Measurements from ENCODE around the gene BCORL1.

The BCORL1 gene

DNA sequence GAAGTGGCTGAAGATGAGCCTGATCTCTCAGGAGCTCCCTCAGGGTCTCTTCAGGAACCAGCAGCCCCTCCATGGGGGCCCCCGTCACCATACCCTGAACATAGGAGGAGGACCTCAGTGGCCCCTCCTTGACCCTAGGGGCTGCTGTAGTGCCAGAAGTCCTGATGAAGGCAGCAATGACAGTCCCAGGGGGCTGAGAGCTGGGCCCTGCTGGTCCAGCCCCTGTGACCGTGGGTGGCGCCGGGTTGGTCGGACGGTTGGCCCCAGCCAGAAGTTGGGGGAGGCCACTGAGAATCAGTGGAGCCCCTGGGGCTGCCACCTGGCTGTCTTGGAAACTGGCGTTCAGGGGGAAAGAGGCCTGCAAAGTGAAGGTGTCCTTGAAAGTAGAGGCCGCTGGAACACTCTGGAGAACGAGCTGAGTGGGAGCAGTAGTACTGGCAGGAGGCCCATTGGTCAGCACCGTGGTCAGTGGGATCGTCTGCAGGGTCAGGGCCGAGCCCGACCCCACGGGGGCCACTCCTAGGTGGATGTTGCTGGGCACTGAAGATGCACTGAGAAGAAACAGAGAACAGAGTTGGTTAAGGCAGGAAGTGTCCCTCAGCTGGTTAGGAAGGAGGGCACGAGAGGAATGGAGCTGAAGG is 84.7 kb downstream of the BCORL1 start:
- DNase-seq (ENCODE audit: low read depth), result no peak

DNA sequence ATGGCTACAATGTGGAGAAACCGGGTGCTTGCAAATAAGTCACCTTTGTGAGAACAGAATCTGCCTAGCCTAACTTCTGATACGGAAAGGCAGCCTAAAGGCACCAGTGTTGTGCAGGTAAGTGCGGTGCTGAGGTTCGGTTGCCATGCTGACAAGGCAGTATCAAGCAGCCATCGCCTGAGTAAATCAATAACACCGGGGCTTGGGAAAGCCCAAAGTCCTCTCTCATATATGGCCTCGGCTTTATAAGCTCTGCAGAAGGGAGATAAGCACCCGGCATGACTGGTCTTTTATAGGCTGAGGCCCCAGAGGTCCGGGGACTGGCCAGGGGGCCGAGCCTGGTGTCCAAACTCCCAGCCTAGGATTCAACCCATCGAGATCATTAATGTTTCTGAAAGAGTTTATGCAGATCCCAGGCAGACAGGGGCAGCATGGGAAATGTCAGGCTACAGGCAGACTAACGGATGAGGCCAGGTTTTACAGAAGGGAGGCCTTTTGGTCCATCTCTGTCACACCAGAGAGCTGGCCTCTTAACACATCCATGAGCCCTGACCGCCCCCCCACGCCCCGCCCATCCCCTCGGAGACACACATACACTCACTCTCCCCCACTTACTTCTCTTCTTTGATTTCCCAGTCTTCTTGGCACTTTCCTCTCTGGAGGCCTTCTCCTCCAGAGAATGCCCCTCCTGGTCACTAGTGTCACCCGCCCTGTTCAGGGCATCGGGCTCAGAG is 89.3 kb downstream of the BCORL1 start:
- DNase-seq (ENCODE audit: low read depth), result no peak

DNA sequence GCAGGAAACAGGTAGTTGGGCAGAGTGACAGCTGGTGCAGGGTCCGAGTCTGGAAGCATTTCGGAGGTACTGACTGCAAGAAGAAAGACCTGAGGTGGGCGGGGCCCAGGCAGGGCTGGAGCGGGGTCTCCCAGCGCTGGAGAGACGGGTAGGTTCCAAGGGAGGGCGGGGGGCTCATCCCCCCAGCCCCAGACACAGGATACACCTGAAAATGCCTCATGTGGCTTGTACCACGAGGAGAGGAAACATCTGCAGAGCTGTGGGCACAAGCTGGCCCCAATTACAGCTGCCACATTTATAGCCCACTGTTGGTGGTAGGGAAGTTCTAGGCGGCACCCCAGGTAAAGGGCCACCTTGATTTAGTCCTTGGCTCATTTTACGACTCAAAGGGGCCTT is 89.9 kb downstream of the BCORL1 start:
- no peak for DNase-seq (ENCODE audit: low read depth)

DNA sequence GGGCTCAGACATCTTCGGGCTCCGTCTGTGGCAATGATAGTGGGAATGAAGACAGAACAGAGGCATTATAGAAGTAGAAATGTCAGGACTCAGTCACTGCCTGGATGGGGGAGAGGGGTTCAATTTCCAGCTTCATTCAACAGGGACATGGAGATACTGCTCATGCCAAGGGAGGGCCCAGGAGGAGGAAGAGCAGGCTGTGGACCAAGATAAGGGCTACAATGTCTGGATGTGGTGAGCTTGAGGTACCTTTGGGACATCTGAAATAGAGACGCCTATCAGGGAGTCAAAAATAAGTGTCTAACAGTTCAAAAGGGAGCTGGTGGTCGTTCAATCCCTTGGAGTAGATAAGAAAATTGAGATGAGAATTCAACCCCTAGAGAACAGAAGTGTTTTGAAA is 93.3 kb downstream of the BCORL1 start:
- DNase-seq (ENCODE audit: low read depth), result no peak

DNA sequence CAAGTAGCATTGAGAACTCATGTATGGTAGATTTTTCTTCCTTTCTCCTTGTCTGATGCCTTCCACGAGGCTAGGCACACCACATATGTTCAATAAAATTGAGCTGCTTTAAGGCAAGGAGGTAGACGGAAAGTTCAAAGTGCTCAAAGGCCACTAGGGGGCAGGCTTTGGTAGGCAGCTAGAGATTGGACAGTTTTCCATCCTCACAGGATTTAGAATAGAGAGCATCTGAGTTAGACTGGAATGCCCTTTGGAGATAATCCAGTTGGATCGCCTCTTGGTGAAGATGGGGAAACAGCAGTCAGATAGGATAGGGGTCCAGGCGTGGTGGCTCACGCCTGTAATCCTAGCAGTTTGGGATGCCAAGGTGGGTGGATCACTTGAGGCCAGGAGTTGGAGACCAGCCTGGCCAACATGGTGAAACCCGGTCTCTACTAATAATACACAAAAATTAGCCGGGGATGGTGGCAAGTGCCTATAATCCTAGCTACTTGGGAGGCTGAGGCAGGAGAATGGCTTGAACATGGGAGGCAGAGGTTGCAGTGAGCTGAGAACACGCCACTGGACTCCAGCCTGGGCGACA is 97.5 kb downstream of the BCORL1 start:
- peak; percentile 58 for DNase-seq (ENCODE audit: low read depth)

DNA sequence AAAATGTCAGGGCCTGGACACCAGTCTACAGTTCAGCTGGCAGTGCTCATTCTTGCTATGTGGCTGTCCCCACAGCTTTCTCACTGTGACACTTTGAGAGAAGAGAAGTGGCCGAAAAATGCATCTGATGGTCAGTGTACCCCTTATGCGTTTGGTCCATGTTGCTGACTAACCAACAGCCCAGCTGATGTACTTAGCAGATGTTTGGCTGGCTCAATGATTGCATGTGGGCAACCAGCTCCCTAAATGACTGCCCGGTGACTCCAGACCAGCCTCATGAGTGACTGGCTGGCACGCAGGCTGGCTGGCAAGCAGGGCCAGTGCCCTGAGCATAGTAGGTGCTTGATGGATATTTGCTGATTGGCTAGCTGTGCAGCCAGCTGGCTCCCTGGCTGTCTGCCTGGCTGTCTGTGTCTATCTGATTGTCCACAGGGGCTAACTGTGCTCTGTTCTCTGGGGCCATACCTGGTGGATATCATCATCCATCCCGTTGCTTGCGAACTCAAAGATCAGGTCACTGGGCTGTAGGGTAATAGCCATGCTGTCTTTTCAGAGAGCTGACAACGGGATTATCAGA is 98.4 kb downstream of the BCORL1 start:
- no peak for DNase-seq (ENCODE audit: low read depth)

DNA sequence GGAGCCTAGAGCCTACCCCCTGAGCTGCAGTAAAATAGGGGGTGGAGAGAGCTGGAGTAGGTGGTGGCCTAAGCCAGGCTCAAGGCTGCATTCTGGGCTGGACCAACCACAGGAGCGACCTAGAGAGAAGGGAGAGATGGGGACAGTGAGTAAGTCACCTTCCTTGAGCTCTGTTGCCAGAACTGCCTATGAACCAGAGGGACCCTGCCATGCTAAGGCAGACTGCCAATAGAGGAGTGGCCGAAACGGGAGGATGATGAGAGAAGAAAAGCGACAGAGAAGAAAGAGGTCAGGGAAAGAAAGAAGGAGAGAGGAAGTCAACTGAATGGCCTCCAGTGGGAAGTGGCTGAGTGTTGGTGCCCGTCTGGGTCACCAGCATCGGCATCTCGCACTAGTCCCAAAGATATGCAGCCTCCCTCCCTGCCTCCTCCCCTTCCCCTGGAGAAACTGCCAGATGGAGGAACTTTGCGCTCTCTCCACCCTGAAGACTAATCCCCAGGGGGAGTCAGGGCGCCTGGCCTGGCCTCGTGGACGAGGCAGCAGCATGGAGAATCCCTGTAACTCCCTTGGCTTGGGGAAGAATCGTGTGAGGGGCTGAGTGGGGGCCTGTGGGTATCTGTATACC is 99.1 kb downstream of the BCORL1 start:
- DNase-seq (ENCODE audit: low read depth), result no peak

DNA sequence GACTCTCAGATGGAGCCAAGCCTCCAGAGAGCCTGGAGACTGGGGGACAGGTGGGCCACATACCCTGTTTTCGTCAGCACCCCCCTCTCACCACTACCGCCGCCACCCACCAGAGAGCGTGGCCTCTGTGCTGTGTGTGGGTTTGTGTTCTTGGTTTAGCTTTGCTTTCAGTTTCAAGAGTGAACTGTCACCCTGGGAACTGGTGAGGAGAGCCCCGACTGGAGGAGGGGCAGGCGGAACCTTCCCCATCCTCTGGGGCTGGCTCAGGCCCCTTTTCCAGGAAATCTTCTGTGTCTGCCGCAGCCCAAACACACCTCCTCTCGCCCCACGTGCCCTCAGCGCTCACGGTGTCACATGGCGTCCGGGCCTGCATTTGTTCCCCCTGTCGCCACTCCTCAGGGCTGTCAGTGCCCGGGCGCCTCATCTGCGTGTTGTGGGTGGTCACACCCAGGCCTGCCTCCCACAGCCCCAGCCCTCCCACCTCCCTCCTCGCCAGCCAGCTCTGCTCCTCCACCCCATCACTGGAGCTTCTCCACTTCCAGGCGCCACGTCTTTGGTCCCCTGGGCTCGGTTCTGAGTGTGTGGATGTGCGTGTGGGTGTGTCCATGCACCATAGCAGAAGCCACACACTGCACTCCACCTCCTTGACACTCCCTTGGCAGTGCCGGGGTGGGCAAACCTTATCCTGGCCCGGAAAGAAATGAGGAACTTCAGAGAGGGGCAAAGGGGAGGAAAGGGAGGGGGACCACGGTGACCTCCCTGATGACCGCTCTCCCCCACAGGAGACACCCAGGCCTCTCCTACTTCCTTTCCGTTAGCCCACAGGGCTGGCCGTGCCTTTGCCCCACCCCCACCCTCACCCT is 100.0 kb downstream of the BCORL1 start:
- no peak for DNase-seq (ENCODE audit: low read depth)

DNA sequence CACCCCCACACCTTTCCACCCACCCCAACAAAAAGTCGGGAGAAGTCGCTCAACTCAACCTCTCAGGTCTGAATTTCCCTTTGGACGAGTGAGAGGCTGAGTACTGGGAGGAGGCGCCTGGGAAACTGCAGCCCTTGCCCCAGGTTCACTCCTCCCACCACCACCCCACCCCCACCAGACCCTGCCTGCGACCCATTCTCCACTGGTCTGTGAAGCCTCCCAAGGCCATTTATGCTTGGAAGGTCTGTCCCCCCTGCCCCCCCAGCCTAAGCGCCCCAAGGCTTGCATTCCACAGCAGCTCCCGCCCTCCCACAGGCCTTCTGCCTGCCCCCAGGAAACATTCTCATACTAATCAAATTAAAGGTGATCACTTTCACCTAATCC is 100.7 kb downstream of the BCORL1 start:
- DNase-seq (ENCODE audit: low read depth), result no peak

DNA sequence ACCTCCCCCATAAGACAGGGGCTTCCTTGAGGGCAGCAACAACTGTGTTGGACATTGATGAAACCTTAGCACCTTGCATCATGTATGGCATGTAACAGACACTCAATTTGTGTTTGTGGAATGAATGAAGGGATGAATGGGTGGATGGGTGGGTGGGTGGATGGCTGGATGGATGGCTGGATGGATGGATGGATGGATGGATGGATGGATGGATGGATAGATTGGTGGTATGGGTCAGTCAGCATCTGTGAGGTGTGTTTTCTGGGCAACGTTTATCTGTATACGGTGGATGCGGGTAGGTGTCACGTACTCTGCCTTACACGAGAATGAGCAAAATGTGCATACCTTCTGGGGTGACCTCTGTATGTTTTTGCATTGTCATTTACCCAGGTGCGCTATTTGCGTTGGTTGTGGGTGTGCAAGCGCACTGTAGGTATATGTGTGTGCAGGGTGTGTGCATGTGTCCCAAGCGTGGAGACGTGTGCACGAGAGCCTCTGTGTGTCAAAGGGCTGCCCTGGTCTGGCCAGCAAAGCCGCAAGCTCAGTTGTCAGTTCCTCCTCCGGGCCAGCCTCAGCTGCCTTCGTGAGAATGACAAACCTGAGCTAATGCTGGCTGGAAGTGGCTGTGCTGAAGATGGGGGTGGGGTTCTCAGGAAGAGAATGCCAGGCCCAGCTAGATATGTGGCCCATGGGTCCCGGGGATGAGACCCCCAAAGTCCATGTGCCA is 101.4 kb downstream of the BCORL1 start:
- no peak for DNase-seq (ENCODE audit: low read depth)

DNA sequence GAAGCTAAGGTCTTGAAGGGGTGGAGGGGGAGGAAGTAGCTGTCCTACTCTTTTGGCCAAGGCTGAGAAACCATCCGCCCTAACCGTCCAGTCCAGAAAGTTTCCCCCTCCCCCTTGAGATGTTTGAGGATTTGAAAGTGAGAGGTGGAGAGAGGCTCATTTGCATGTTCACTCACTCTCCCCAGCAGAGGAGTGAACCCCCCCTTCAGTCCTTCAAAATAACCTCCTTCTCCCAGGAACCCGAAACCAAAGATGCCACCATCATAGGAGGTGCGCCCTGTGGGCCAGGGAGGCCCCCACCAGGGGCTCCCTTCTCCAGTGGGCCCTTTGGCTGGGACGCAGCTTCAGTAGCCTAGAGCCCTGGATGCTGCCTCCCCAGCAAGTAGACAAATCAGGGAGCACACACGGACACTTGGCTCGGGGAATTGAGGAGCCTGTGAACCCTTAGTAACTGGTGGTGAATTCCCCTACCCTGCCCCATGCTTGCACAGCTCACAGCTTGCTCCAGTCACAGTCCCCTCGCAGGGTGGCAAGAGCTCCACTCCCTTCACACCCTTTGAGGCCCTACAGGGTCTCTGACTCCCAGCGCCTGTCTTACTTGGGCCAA is 102.3 kb downstream of the BCORL1 start:
- no peak for DNase-seq (ENCODE audit: low read depth)

DNA sequence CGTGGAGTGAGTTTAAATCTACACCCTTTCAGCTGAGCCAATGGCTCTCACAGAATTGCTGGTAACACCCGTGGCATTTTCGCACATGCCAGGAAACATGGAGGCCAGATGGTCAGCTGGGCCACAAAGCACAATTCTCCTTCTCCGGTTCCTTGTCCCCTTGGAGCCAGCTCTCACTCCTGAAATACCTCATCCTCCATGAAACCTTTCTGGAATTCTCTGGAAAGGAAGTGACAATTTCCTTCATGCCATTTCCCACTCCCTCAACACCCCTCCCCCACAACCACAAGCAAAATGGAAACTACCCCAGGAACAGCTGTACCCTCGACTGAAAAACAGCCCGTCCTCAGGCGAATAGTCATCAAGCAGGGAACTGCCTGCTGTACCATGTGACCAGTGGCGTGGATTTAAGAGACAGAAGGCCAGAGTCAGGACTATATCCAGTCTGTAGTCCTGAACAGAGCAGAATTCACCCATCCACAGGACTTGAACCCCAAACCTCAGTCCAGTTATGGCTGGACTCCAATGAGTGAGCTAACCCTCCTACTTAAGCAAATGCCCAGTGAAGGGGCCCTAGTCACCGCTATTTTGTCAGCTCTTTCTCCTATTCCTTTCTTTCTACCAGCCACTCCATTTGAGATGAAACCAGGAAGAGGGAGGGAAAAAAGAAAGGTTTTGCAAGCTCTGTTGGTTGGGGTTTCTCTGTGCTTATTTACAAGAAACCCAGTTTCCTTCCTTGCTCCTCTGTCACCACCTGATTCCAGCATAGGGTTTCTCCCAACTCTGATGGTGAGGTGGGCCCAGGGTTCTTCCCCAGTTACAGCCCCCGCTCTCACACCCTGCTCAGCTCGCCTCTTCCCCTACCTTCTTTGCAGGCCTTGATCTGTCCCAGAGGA is 103.4 kb downstream of the BCORL1 start:
- DNase-seq (ENCODE audit: low read depth), result no peak

DNA sequence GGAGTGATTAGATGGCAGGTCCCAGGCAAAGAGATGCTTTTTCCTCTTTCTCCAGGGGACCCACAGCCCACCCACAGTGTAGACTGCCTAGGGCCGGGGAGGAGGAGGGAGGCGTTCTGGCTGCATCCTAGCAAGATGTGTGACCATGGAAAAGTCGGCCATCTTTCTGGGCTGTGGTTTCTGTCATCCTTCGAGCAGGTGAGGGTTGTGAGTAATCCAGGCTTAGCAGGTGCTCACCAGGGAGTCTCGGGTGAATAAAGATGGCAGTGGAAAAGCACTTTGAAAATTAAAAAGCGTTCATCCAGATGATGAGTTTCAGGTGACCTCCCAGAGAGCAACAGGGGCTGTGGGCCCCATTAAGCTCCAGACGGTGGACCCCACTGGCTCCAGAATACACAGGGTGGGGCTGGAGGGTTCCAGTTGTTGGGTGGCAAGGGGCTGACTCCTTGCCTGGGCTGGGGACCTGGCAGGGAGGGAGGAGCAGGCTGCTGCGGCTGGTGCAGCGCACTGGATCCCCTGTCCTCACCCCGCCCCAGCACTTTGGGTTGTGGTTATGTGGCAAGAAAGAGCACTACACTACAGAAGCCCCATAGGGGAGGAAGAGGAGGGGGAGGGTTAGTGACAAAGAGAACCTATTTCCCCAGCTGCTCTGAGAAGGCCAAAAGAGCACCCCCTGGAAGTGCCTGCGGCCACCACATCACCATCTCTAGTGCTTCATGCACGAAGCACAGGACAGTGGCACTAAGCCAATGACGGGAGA is 104.2 kb downstream of the BCORL1 start:
- DNase-seq (ENCODE audit: low read depth), result no peak

DNA sequence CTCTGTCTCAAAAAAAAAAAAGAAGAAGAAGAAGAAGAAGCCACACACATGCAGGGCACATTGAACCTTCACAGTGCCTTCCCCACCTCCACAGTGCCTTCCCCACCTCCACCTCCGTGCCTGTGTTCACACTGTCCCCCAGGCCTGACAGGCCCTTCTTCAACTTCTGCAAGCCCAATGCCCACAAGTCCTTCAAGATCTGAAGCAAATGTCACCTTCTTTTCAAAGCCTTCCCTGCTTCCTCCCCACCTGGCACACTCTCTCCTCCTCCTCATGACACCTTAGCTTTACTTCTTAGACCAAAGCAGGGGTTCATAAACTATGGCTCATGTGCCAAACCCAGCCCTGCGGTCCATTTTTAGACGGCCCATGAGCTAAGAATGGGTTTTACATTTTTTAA is 107.9 kb downstream of the BCORL1 start:
- DNase-seq (ENCODE audit: low read depth), result no peak

DNA sequence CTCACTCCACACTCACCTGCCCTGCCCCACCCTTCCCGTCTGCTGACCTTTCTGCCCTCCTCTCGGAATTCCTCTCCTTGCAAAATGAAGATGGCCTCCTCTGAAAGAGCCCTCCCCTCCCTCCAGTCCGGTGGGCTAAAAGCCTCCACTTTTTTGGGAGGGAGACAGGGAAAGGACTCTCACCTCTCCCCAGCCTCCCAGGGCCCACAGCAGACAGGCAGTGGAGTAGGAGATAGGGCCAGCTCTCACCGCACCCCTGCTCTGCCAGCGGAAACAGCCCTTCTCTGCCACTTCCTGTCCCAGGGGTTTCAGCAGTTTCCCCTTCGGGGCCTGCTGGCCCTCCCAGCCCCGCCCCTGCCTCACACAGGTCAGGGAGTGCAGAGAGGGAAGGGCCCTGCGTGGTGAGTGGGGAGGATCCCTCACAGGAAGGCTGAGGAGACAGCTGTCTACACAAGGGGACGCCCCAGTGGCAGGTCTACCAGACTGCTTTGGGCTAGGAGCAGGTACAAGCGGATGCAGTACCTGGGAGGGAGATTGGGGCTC is 109.6 kb downstream of the BCORL1 start:
- DNase-seq (ENCODE audit: low read depth), result no peak

DNA sequence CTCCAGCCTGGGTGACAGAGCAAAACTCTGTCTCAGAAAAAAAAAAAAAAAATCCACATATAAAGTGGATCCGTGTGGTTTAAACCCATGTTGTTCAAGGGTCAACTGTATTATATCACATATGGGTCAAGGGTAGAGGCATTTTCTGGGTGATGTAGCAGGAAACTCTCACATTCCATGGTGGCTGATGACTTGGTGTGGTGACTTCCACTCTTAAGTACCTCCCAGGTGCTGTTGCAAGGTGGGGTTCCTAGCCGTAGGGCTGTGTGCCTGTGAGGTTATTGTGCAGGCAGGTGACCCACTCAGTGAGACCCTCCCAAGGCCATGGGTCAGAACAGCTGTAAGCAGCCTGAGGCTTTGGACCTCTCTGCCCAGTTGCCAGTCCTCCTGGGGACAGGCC is 110.8 kb downstream of the BCORL1 start:
- no peak for DNase-seq (ENCODE audit: low read depth)

DNA sequence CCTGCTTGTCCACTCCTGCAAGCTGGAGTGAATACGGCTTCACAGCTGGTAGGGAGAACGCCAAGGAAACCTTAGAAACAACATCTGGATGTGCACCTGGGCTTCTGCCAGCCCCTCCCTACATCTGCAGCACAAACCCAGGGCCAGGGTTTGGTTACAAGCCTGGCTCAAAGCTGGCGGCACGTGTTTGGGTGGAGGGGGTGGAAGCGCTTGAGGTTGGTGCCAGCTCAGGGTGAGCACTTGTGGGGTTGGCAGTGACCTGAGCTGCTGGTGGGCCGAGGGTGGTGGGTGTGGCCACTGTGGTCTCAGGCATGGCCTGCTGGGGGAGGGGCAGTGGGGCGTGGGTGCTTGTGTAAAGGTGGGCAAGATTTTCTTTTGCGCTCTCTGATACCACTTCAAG is 112.3 kb downstream of the BCORL1 start:
- no peak for DNase-seq (ENCODE audit: low read depth)

DNA sequence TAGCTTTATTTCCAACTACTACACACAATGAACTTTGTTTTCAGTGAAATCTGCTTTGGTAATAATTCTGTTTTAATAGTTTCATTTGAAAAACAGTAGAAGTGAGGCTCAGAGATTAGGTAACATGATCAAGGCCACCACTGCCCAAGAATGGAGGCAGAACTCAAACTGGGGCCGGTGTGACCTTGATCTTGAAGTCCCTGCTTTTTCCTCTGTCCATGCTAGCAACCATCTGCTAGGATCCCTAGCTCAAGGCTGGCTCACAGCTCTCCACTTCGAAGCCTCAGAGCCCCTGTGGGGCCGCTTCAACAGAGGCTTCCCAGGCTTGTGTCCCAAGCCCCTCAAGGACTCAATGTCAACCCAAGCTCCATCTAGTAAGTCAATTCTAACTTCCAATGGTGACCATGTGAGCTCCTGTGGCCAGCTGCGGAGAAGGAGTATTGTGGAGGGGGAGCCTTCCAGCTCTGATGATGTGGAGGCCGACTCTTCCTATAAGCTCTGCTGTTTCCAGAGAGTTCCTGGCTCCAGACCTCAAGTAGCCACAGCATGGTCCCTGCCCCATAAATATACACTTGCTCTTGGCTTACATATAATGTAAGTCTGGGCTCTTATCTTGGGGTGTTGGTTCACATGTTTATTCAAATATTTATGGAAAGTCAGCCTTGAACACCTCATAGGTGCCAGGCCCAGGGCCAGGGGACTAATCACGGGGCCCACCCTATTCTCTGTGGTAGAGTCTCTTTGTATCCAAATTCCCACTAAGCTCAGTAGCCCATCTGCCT is 113.0 kb downstream of the BCORL1 start:
- no peak for DNase-seq (ENCODE audit: low read depth)

All from iris pigment epithelial cell (primary cell).